ENCODE results near the gene AMBP. TPM values are rescaled to one million over a fixed set of nuclear protein-coding genes. Genes with fewer than 3 reads are reported as not detected.

Gene AMBP
- total and polyA plus RNA-seq, 2 of the 13 experiments (the other 11 are each of a cell fraction or from before 2014, with no cell fraction given), result 1,510 to 2,580 TPM

DNA sequence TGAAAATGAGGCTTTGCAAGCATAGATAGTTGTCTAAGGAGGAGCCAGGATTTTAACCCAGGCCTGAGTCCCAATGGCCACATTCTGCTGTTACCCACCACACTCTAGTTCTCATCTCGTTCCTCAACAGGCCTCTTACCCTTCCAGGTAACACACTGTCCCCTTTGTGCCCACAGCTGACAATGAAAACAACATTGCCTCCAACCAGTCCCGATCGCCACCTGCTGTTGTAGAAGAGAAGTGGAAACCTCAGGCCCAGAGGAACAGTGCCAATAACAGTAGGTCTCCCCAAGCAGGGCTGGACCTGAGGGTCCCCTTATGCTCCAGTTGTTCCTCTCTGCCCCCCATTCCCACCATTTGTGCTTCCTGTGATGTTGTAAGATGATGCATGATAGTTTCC is 30.4 kb downstream of the AMBP start (continued):
- TF ChIP-seq, protein P1, sequence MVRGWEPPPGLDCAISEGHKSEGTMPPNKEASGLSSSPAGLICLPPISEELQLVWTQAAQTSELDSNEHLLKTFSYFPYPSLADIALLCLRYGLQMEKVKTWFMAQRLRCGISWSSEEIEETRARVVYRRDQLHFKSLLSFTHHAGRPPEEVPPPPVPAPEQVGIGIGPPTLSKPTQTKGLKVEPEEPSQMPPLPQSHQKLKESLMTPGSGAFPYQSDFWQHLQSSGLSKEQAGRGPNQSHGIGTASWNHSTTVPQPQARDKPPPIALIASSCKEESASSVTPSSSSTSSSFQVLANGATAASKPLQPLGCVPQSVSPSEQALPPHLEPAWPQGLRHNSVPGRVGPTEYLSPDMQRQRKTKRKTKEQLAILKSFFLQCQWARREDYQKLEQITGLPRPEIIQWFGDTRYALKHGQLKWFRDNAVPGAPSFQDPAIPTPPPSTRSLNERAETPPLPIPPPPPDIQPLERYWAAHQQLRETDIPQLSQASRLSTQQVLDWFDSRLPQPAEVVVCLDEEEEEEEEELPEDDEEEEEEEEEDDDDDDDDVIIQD (CRISPR knock-in tag; IDR thresholded peaks at IDR 0.05; ENCODE audit: low read depth), result 0 out of 2 replicates have a peak, but pooled peaks have one; percentile 35
- TF ChIP-seq ZNF326 (CRISPR knock-in tag; IDR thresholded peaks at IDR 0.05; ENCODE audit: borderline replicate concordance), result no peak
- no peak for TF ChIP-seq RFXAP (CRISPR knock-in tag; IDR thresholded peaks at IDR 0.05; ENCODE audit: borderline replicate concordance)
- peak; percentile 87 for TF ChIP-seq SMC3 (IDR thresholded peaks at IDR 0.05; ENCODE audit: low read length)
- TF ChIP-seq ZSCAN9 (CRISPR knock-in tag; IDR thresholded peaks at IDR 0.05; ENCODE audit: borderline replicate concordance), result no peak
- TF ChIP-seq ZNF431 (CRISPR knock-in tag; IDR thresholded peaks at IDR 0.05; ENCODE audit: borderline replicate concordance, low read depth), result no peak
- TF ChIP-seq IRF2 (CRISPR knock-in tag; IDR thresholded peaks at IDR 0.05), result 0 out of 2 replicates have a peak, but pooled peaks have one; percentile 29
- TF ChIP-seq, protein P2, sequence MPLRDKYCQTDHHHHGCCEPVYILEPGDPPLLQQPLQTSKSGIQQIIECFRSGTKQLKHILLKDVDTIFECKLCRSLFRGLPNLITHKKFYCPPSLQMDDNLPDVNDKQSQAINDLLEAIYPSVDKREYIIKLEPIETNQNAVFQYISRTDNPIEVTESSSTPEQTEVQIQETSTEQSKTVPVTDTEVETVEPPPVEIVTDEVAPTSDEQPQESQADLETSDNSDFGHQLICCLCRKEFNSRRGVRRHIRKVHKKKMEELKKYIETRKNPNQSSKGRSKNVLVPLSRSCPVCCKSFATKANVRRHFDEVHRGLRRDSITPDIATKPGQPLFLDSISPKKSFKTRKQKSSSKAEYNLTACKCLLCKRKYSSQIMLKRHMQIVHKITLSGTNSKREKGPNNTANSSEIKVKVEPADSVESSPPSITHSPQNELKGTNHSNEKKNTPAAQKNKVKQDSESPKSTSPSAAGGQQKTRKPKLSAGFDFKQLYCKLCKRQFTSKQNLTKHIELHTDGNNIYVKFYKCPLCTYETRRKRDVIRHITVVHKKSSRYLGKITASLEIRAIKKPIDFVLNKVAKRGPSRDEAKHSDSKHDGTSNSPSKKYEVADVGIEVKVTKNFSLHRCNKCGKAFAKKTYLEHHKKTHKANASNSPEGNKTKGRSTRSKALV (CRISPR knock-in tag; IDR thresholded peaks at IDR 0.05), result no peak
- TF ChIP-seq, protein P3, sequence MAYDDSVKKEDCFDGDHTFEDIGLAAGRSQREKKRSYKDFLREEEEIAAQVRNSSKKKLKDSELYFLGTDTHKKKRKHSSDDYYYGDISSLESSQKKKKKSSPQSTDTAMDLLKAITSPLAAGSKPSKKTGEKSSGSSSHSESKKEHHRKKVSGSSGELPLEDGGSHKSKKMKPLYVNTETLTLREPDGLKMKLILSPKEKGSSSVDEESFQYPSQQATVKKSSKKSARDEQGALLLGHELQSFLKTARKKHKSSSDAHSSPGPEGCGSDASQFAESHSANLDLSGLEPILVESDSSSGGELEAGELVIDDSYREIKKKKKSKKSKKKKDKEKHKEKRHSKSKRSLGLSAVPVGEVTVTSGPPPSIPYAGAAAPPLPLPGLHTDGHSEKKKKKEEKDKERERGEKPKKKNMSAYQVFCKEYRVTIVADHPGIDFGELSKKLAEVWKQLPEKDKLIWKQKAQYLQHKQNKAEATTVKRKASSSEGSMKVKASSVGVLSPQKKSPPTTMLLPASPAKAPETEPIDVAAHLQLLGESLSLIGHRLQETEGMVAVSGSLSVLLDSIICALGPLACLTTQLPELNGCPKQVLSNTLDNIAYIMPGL (CRISPR knock-in tag; IDR thresholded peaks at IDR 0.05; ENCODE audit: borderline replicate concordance in 1 of 2, low read depth in 1 of 2), result 0 out of 4 replicates have a peak, but pooled peaks of 1 of the 2 experiments have one; percentile 22
- TF ChIP-seq, protein P4, sequence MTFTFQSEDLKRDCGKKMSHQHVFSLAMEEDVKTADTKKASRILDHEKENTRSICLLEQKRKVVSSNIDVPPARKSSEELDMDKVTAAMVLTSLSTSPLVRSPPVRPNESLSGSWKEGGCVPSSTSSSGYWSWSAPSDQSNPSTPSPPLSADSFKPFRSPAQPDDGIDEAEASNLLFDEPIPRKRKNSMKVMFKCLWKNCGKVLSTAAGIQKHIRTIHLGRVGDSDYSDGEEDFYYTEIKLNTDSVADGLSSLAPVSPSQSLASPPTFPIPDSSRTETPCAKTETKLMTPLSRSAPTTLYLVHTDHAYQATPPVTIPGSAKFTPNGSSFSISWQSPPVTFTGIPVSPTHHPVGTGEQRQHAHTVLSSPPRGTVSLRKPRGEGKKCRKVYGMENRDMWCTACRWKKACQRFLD (CRISPR knock-in tag; IDR thresholded peaks at IDR 0.05; ENCODE audit: borderline replicate concordance), result no peak
- no peak for TF ChIP-seq HOXA9 (CRISPR knock-in tag; IDR thresholded peaks at IDR 0.05; ENCODE audit: borderline replicate concordance)
- TF ChIP-seq FOXA3 (CRISPR knock-in tag; IDR thresholded peaks at IDR 0.05), result no peak
- TF ChIP-seq ZMYM2 (CRISPR knock-in tag; IDR thresholded peaks at IDR 0.05), result no peak
- TF ChIP-seq ZNF446 (CRISPR knock-in tag; IDR thresholded peaks at IDR 0.05), result no peak
- TF ChIP-seq, protein P5, sequence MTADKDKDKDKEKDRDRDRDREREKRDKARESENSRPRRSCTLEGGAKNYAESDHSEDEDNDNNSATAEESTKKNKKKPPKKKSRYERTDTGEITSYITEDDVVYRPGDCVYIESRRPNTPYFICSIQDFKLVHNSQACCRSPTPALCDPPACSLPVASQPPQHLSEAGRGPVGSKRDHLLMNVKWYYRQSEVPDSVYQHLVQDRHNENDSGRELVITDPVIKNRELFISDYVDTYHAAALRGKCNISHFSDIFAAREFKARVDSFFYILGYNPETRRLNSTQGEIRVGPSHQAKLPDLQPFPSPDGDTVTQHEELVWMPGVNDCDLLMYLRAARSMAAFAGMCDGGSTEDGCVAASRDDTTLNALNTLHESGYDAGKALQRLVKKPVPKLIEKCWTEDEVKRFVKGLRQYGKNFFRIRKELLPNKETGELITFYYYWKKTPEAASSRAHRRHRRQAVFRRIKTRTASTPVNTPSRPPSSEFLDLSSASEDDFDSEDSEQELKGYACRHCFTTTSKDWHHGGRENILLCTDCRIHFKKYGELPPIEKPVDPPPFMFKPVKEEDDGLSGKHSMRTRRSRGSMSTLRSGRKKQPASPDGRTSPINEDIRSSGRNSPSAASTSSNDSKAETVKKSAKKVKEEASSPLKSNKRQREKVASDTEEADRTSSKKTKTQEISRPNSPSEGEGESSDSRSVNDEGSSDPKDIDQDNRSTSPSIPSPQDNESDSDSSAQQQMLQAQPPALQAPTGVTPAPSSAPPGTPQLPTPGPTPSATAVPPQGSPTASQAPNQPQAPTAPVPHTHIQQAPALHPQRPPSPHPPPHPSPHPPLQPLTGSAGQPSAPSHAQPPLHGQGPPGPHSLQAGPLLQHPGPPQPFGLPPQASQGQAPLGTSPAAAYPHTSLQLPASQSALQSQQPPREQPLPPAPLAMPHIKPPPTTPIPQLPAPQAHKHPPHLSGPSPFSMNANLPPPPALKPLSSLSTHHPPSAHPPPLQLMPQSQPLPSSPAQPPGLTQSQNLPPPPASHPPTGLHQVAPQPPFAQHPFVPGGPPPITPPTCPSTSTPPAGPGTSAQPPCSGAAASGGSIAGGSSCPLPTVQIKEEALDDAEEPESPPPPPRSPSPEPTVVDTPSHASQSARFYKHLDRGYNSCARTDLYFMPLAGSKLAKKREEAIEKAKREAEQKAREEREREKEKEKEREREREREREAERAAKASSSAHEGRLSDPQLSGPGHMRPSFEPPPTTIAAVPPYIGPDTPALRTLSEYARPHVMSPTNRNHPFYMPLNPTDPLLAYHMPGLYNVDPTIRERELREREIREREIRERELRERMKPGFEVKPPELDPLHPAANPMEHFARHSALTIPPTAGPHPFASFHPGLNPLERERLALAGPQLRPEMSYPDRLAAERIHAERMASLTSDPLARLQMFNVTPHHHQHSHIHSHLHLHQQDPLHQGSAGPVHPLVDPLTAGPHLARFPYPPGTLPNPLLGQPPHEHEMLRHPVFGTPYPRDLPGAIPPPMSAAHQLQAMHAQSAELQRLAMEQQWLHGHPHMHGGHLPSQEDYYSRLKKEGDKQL (CRISPR knock-in tag; IDR thresholded peaks at IDR 0.05; ENCODE audit: low read depth), result no peak
- TF ChIP-seq PAX8 (CRISPR knock-in tag; IDR thresholded peaks at IDR 0.05; ENCODE audit: borderline replicate concordance), result no peak
- TF ChIP-seq ZNF879 (CRISPR knock-in tag; IDR thresholded peaks at IDR 0.05), result no peak
- no peak for TF ChIP-seq SMYD3 (CRISPR knock-in tag; IDR thresholded peaks at IDR 0.05)
